ENCODE measurements around the gene DDIT4. TPM values are rescaled to one million over a fixed set of nuclear protein-coding genes. Genes with fewer than 3 reads are reported as not detected.

DDIT4 gene
- total and polyA plus RNA-seq, 9 of the 15 experiments (the other 6 are each of a cell fraction or from before 2014, with no cell fraction given) = 8.2 to 675 (median 159) TPM

- TF ChIP-seq RBM17 (IDR thresholded peaks at IDR 0.05; ENCODE audit: borderline replicate concordance, low read depth, low read length) (no peak), ZNF583 (CRISPR knock-in tag; IDR thresholded peaks at IDR 0.05) (no peak), ZNF586 (CRISPR knock-in tag; conservative IDR thresholded peaks at IDR 0.05) (no peak), ZNF707 (CRISPR knock-in tag; conservative IDR thresholded peaks at IDR 0.05) (no peak), NFIX (CRISPR knock-in tag; IDR thresholded peaks at IDR 0.05; ENCODE audit: low read depth) (no peak), HMGXB4 (CRISPR knock-in tag; IDR thresholded peaks at IDR 0.05) (no peak), SMARCA4 (IDR thresholded peaks at IDR 0.05) (no peak), TCF3 (CRISPR knock-in tag; IDR thresholded peaks at IDR 0.05) (no peak), IRF2 (CRISPR knock-in tag; IDR thresholded peaks at IDR 0.05) (no peak), SIRT6 (IDR thresholded peaks at IDR 0.05; ENCODE audit: low read depth, low read length) (no peak), PHB2 (IDR thresholded peaks at IDR 0.05; ENCODE audit: low read depth) (no peak), HDGF (IDR thresholded peaks at IDR 0.05) (no peak), PML (IDR thresholded peaks at IDR 0.05; ENCODE audit: low read length) (peak; percentile 14; the same call in 1 of the 2 replicates), TOE1 (IDR thresholded peaks at IDR 0.05; ENCODE audit: borderline replicate concordance) (no peak), TOE1 (CRISPR knock-in tag; IDR thresholded peaks at IDR 0.05; ENCODE audit: borderline replicate concordance, low read depth) (no peak), CC2D1A (IDR thresholded peaks at IDR 0.05) (no peak), ZBTB26 (CRISPR knock-in tag; IDR thresholded peaks at IDR 0.05) (no peak), ZFP91 (CRISPR knock-in tag; IDR thresholded peaks at IDR 0.05) (no peak), ZMIZ1 (IDR thresholded peaks at IDR 0.05; ENCODE audit: low read depth in 2 of 2, low read length in 2 of 2) (no peak)
- TF ChIP-seq, protein P1, sequence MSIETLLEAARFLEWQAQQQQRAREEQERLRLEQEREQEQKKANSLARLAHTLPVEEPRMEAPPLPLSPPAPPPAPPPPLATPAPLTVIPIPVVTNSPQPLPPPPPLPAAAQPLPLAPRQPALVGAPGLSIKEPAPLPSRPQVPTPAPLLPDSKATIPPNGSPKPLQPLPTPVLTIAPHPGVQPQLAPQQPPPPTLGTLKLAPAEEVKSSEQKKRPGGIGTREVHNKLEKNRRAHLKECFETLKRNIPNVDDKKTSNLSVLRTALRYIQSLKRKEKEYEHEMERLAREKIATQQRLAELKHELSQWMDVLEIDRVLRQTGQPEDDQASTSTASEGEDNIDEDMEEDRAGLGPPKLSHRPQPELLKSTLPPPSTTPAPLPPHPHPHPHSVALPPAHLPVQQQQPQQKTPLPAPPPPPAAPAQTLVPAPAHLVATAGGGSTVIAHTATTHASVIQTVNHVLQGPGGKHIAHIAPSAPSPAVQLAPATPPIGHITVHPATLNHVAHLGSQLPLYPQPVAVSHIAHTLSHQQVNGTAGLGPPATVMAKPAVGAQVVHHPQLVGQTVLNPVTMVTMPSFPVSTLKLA (conservative IDR thresholded peaks at IDR 0.05) = 0 out of 4 replicates have a peak, but pooled peaks of 1 of the 2 experiments have one; percentile 10
Measured at GRCh38 chr10:72244573-72245038, 29.1 kb upstream of the DDIT4 start (continued).
